ENCODE results near the gene FAAP100.

DNA sequence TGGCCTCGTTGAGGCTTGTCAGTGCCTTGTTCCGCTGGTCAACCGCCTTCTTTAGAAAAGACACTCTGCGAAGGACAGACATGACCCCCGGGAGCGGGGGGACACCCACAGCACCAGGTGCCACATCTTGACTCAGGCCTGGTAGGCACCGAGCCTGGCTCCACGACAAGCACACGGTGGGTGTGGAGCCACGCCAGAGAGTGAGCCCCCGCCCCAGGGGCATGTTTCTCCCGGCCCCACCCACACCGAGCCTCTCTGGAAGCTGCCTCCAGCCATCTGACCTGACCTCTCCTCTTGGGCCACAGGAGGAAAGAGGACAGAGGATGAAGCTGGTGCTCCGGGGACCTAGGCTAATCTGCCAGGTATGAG, 4.6 kb downstream of the FAAP100 start:
- TF ChIP-seq, protein P1, sequence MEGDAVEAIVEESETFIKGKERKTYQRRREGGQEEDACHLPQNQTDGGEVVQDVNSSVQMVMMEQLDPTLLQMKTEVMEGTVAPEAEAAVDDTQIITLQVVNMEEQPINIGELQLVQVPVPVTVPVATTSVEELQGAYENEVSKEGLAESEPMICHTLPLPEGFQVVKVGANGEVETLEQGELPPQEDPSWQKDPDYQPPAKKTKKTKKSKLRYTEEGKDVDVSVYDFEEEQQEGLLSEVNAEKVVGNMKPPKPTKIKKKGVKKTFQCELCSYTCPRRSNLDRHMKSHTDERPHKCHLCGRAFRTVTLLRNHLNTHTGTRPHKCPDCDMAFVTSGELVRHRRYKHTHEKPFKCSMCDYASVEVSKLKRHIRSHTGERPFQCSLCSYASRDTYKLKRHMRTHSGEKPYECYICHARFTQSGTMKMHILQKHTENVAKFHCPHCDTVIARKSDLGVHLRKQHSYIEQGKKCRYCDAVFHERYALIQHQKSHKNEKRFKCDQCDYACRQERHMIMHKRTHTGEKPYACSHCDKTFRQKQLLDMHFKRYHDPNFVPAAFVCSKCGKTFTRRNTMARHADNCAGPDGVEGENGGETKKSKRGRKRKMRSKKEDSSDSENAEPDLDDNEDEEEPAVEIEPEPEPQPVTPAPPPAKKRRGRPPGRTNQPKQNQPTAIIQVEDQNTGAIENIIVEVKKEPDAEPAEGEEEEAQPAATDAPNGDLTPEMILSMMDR (conservative IDR thresholded peaks at IDR 0.05; ENCODE audit: low read length): no peak
- TF ChIP-seq EZH2phosphoT487 (IDR thresholded peaks at IDR 0.05; ENCODE audit: borderline replicate concordance): no peak

All from Loucy (cell line).